Immature natural killer cell (primary cell): ENCODE data around the gene PPP1R16B. TPM values are rescaled to one million over a fixed set of nuclear protein-coding genes. Genes with fewer than 3 reads are reported as not detected.
A peak's percentile ranks its signal among the peaks of the same experiment; 100 is the strongest.

ENCODE experiments used
- DNase-seq, 3 donors: peaks; one replicate each; pipeline ENCODE4 v3.0.0; 2022; ENCODE audit warnings: mixed read lengths in 1 of 3
- H3K27ac Mint-ChIP-seq, 6 donors: one replicate each; pipeline ENCODE4 v1.8.0; 2020; ENCODE audit warnings: mixed read lengths in 6 of 6, mild to moderate bottlenecking in 5 of 6, inconsistent platforms in 4 of 6, moderate library complexity in 3 of 6
- H3K27me3 Mint-ChIP-seq, 3 donors: one replicate each; pipeline ENCODE4 v1.8.0; 2020 to 2021; ENCODE audit warnings: low read depth in 3 of 3, mild to moderate bottlenecking in 3 of 3, mixed read lengths in 3 of 3, moderate library complexity in 3 of 3, inconsistent platforms in 1 of 3
- H3K36me3 Mint-ChIP-seq, 3 donors: one replicate each; pipeline ENCODE4 v1.8.0; 2020; ENCODE audit warnings: mixed read lengths in 3 of 3, inconsistent platforms in 2 of 3, mild to moderate bottlenecking in 2 of 3
- H3K4me1 Mint-ChIP-seq, 2 donors: one replicate each; pipeline ENCODE4 v1.8.0; 2020; ENCODE audit warnings: inconsistent platforms in 2 of 2, mild to moderate bottlenecking in 2 of 2, mixed read lengths in 2 of 2, moderate library complexity in 1 of 2
- H3K4me3 Mint-ChIP-seq, 5 donors: one replicate each; pipeline ENCODE4 v1.8.0; 2020; ENCODE audit warnings: mild to moderate bottlenecking in 5 of 5, mixed read lengths in 5 of 5, inconsistent platforms in 3 of 5, moderate library complexity in 3 of 5
- H3K9me3 Mint-ChIP-seq, 6 donors: one replicate each; pipeline ENCODE4 v1.8.0; 2020; ENCODE audit warnings: mild to moderate bottlenecking in 6 of 6, mixed read lengths in 6 of 6, inconsistent platforms in 4 of 6, moderate library complexity in 3 of 6
- polyA plus RNA-seq, 3 donors: library from polyadenylated mRNA; unstranded; fragments of 300-500 nt; fragmentation: Illumina TruSeq; gene quantifications; one replicate each; pipeline ENCODE4 v1.2.3, GENCODE V29; 2021

Gene PPP1R16B
- polyA plus RNA-seq, 3 donors from 2014 or later: 23.6 to 42.8 (median 24.9) TPM

- peaks cover 17 to 31% (median 28%) of the 10 kb centered on the region in 3 donors for H3K36me3 Mint-ChIP-seq
- H3K4me3 Mint-ChIP-seq: no peak overlapping the region
- peaks cover 64 to 86% of the 10 kb centered on the region in 2 donors for H3K4me1 Mint-ChIP-seq
- no peak for DNase-seq
- H3K27ac Mint-ChIP-seq: peak overlapping the region; percentile 31 to 66 (median 55)
- H3K27me3 Mint-ChIP-seq: peaks cover 4 to 6% (median 6%) of the 10 kb centered on the region in 3 donors
- peaks cover 0 to 7% (median 0%) of the 10 kb centered on the region in 6 donors for H3K9me3 Mint-ChIP-seq
Measured at GRCh38 chr20:38818113-38819065, 12.9 kb downstream of the PPP1R16B start.

- Mint-ChIP-seq H3K9me3 (peaks cover 0 to 7% (median 0%) of the 10 kb centered on the region in 6 donors), H3K27ac (peak overlapping the region in 5 of 6 donors; percentile 22 to 78 (median 53)), H3K36me3 (peaks cover 14 to 42% (median 19%) of the 10 kb centered on the region in 3 donors), H3K4me1 (peaks cover 77 to 85% of the 10 kb centered on the region in 2 donors), H3K4me3 (no peak overlapping the region), H3K27me3 (peaks cover 2 to 5% (median 4%) of the 10 kb centered on the region in 3 donors)
- no peak for DNase-seq
Measured at GRCh38 chr20:38825571-38825900, 20.0 kb downstream of the PPP1R16B start.

- H3K36me3 Mint-ChIP-seq: peaks cover 13 to 41% (median 17%) of the 10 kb centered on the region in 3 donors
- DNase-seq: no peak
- peaks cover 2 to 7% (median 4%) of the 10 kb centered on the region in 3 donors for H3K27me3 Mint-ChIP-seq
- peaks cover 82 to 88% of the 10 kb centered on the region in 2 donors for H3K4me1 Mint-ChIP-seq
- no peak overlapping the region for H3K4me3 Mint-ChIP-seq
- H3K9me3 Mint-ChIP-seq: peaks cover 0 to 6% (median 0%) of the 10 kb centered on the region in 6 donors
- peak overlapping the region in 5 of 6 donors; percentile 41 to 78 (median 53) for H3K27ac Mint-ChIP-seq
Measured at GRCh38 chr20:38825901-38826625, 20.6 kb downstream of the PPP1R16B start.

GRCh38 chr20:38827770-38828281 is 22.3 kb downstream of the PPP1R16B start:
- Mint-ChIP-seq H3K9me3 (no peaks in the 10 kb centered on the region), H3K4me1 (peaks cover 82 to 86% of the 10 kb centered on the region in 2 donors), H3K27ac (peak overlapping the region; percentile 74 to 91 (median 84)), H3K27me3 (peaks cover 2 to 7% (median 4%) of the 10 kb centered on the region in 3 donors), H3K36me3 (peaks cover 6 to 30% (median 8%) of the 10 kb centered on the region in 3 donors), H3K4me3 (peak overlapping the region in 1 of 5 donors; percentile 22)
- no peak for DNase-seq

- H3K9me3 Mint-ChIP-seq: no peaks in the 10 kb centered on the region
- DNase-seq: no peak
- H3K27me3 Mint-ChIP-seq: peaks cover 2 to 5% (median 3%) of the 10 kb centered on the region in 3 donors
- no peak overlapping the region for H3K4me3 Mint-ChIP-seq
- H3K27ac Mint-ChIP-seq: peak overlapping the region in 5 of 6 donors; percentile 44 to 74 (median 71)
- H3K36me3 Mint-ChIP-seq: peaks cover 6 to 28% (median 8%) of the 10 kb centered on the region in 3 donors
- peaks cover 87 to 89% of the 10 kb centered on the region in 2 donors for H3K4me1 Mint-ChIP-seq
Measured at GRCh38 chr20:38828514-38829295, 23.2 kb downstream of the PPP1R16B start.

GRCh38 chr20:38829296-38829875 is 23.9 kb downstream of the PPP1R16B start:
- no peaks in the 10 kb centered on the region for H3K9me3 Mint-ChIP-seq
- peak overlapping the region; percentile 44 to 74 (median 70) for H3K27ac Mint-ChIP-seq
- peak overlapping the region in 1 of 5 donors; percentile 19 for H3K4me3 Mint-ChIP-seq
- peaks cover 83 to 89% of the 10 kb centered on the region in 2 donors for H3K4me1 Mint-ChIP-seq
- no peak for DNase-seq
- peaks cover 6 to 25% (median 8%) of the 10 kb centered on the region in 3 donors for H3K36me3 Mint-ChIP-seq
- peaks cover 2 to 5% (median 3%) of the 10 kb centered on the region in 3 donors for H3K27me3 Mint-ChIP-seq

GRCh38 chr20:38830356-38830755 is 24.9 kb downstream of the PPP1R16B start:
- Mint-ChIP-seq H3K4me3 (no peak overlapping the region), H3K27me3 (peaks cover 2 to 3% (median 3%) of the 10 kb centered on the region in 3 donors), H3K27ac (peak overlapping the region; percentile 53 to 87 (median 68)), H3K4me1 (peaks cover 76 to 79% of the 10 kb centered on the region in 2 donors), H3K9me3 (no peaks in the 10 kb centered on the region), H3K36me3 (peaks cover 6 to 21% (median 8%) of the 10 kb centered on the region in 3 donors)
- no peak for DNase-seq

- H3K4me3 Mint-ChIP-seq: peak overlapping the region in 1 of 5 donors; percentile 42
- H3K9me3 Mint-ChIP-seq: no peaks in the 10 kb centered on the region
- H3K36me3 Mint-ChIP-seq: peaks cover 6 to 21% (median 8%) of the 10 kb centered on the region in 3 donors
- H3K27me3 Mint-ChIP-seq: peaks cover 2 to 3% (median 3%) of the 10 kb centered on the region in 3 donors
- DNase-seq: no peak
- peak overlapping the region in 5 of 6 donors; percentile 21 to 86 (median 53) for H3K27ac Mint-ChIP-seq
- peaks cover 70 to 74% of the 10 kb centered on the region in 2 donors for H3K4me1 Mint-ChIP-seq
Measured at GRCh38 chr20:38831049-38831691, 25.7 kb downstream of the PPP1R16B start.

- Mint-ChIP-seq H3K27ac (peak overlapping the region; percentile 1 to 68 (median 24)), H3K4me3 (peak overlapping the region in 1 of 5 donors; percentile 15), H3K9me3 (no peaks in the 10 kb centered on the region), H3K27me3 (peaks cover 2 to 3% (median 3%) of the 10 kb centered on the region in 3 donors), H3K4me1 (peaks cover 62 to 76% of the 10 kb centered on the region in 2 donors), H3K36me3 (peaks cover 8 to 24% (median 10%) of the 10 kb centered on the region in 3 donors)
- DNase-seq: no peak
Measured at GRCh38 chr20:38831995-38832620, 26.6 kb downstream of the PPP1R16B start.

GRCh38 chr20:38833154-38833856 is 27.8 kb downstream of the PPP1R16B start:
- DNase-seq: no peak
- Mint-ChIP-seq H3K4me3 (no peak overlapping the region), H3K27me3 (peaks cover 0 to 3% (median 3%) of the 10 kb centered on the region in 3 donors), H3K36me3 (peaks cover 8 to 17% (median 10%) of the 10 kb centered on the region in 3 donors), H3K4me1 (peaks cover 51 to 64% of the 10 kb centered on the region in 2 donors), H3K9me3 (no peaks in the 10 kb centered on the region), H3K27ac (peak overlapping the region; percentile 8 to 90 (median 66))

- peak overlapping the region in 1 of 5 donors; percentile 25 for H3K4me3 Mint-ChIP-seq
- H3K4me1 Mint-ChIP-seq: peaks cover 46 to 59% of the 10 kb centered on the region in 2 donors
- peaks cover 0 to 3% (median 3%) of the 10 kb centered on the region in 3 donors for H3K27me3 Mint-ChIP-seq
- no peaks in the 10 kb centered on the region for H3K9me3 Mint-ChIP-seq
- DNase-seq: no peak
- peak overlapping the region; percentile 8 to 90 (median 47) for H3K27ac Mint-ChIP-seq
- peaks cover 8 to 17% (median 10%) of the 10 kb centered on the region in 3 donors for H3K36me3 Mint-ChIP-seq
Measured at GRCh38 chr20:38833857-38834164, 28.3 kb downstream of the PPP1R16B start.
